MM.1S (cell line): ENCODE data around the gene CS.

ENCODE experiments used
- EZH2 ChIP-seq: fragments of 300-600 bp; sonication (generic); optimal IDR thresholded peaks from 2 replicates; pipeline ENCODE3; 2017; ENCODE audit warnings: low read depth, mild to moderate bottlenecking, antibody characterized with exemption, low read length, mixed read lengths
- TF ChIP-seq, protein P1 (sequence below): fragments of 300-600 bp; sonication (generic); IDR thresholded peaks from 2 replicates; pipeline ENCODE4 v1.5.1; 2016; ENCODE audit warnings: antibody characterized with exemption, low read length, mixed read lengths

DNA sequence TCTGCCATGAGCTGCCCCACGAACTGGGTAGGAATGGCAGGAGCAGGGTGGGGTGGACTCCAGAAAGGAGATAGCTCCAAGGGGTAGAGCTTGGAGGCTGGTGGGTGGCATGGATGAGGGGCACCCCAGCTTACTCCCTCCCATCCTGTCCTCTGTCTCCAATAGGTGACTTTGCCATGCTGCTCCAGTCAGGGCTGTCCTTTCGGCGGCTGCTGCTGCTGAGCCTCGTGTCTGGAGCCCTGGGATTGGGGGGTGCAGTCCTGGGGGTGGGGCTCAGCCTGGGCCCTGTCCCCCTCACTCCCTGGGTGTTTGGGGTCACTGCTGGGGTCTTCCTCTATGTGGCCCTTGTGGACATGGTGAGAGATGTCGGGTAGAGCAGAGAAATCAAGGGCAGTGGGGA, 63.1 kb downstream of the CS start:
- TF ChIP-seq, protein P1, sequence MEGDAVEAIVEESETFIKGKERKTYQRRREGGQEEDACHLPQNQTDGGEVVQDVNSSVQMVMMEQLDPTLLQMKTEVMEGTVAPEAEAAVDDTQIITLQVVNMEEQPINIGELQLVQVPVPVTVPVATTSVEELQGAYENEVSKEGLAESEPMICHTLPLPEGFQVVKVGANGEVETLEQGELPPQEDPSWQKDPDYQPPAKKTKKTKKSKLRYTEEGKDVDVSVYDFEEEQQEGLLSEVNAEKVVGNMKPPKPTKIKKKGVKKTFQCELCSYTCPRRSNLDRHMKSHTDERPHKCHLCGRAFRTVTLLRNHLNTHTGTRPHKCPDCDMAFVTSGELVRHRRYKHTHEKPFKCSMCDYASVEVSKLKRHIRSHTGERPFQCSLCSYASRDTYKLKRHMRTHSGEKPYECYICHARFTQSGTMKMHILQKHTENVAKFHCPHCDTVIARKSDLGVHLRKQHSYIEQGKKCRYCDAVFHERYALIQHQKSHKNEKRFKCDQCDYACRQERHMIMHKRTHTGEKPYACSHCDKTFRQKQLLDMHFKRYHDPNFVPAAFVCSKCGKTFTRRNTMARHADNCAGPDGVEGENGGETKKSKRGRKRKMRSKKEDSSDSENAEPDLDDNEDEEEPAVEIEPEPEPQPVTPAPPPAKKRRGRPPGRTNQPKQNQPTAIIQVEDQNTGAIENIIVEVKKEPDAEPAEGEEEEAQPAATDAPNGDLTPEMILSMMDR, result no peak
- no peak for TF ChIP-seq EZH2
